Muscle layer of colon (tissue), 2 donors: ENCODE results near the gene FBXW4.

Experiments
- H3K27ac ChIP-seq: one replicate; pipeline ENCODE4 v1.7.0; 2013; ENCODE audit warnings: low read depth, mild to moderate bottlenecking, low read length, moderate library complexity
- H3K27me3 ChIP-seq, 2 donors: one replicate each; pipeline ENCODE4 v1.7.0; 2013; ENCODE audit warnings: low read length in 2 of 2, mild to moderate bottlenecking in 2 of 2; ENCODE audit not compliant: insufficient read depth in 2 of 2, control insufficient read depth in 1 of 2
- H3K36me3 ChIP-seq: one replicate; pipeline ENCODE4 v1.7.0; 2013; ENCODE audit warnings: mild to moderate bottlenecking, low read length; ENCODE audit not compliant: insufficient read depth
- H3K4me1 ChIP-seq: one replicate; pipeline ENCODE4 v1.7.0; 2013; ENCODE audit warnings: mild to moderate bottlenecking, low read length; ENCODE audit not compliant: insufficient read depth
- H3K4me3 ChIP-seq, 2 donors: one replicate each; pipeline ENCODE4 v1.7.0; 2013; ENCODE audit warnings: low read length in 2 of 2, low read depth in 1 of 2, mild to moderate bottlenecking in 1 of 2, moderate library complexity in 1 of 2
- H3K9ac ChIP-seq: one replicate; pipeline ENCODE4 v1.7.0; 2013; ENCODE audit warnings: low read length
- H3K9me3 ChIP-seq: one replicate; pipeline ENCODE4 v1.7.0; 2013; ENCODE audit warnings: mild to moderate bottlenecking, low read length
- donor health status: abdominal sarcoma.
- donor health status: Adenocarcinoma of cecum.

Gene FBXW4

DNA sequence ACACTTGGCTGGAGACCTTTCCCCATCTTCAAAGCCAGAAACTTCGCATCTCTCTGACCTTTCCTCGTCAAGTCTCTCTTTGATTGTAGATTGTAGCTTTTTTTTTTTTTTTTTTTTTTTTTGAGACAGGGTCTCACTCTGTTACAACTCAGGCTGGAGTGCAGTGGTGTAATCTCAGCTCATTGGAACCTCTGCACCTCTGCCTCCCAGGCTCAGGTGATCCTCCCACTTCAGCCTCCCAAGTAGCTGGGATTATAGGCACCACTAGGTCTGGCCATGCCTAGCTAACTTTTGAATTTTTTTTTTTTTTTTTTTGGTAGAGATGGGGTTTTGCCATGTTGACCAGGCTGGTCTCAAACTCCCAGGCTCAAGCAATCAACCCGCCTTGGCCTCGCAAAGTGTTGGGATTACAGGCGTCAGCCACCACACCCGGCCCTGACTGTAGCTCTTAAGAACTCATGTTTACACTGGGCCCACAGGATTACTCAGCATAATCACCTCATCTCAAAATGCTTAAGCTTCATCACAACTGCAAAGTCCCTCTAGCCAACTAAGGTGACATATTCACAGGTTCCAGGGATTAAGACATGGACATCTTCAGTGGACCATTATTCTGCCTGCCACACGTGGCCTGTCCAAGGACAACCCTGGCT is 118.6 kb downstream of the FBXW4 start:
- Histone ChIP-seq H3K9me3 (no peaks in the 10 kb centered on the region), H3K36me3 (peaks cover 16% of the 10 kb centered on the region), H3K27ac (no peak overlapping the region), H3K4me3 (no peak overlapping the region), H3K4me1 (no peaks in the 10 kb centered on the region), H3K27me3 (no peaks in the 10 kb centered on the region), H3K9ac (no peak overlapping the region)

DNA sequence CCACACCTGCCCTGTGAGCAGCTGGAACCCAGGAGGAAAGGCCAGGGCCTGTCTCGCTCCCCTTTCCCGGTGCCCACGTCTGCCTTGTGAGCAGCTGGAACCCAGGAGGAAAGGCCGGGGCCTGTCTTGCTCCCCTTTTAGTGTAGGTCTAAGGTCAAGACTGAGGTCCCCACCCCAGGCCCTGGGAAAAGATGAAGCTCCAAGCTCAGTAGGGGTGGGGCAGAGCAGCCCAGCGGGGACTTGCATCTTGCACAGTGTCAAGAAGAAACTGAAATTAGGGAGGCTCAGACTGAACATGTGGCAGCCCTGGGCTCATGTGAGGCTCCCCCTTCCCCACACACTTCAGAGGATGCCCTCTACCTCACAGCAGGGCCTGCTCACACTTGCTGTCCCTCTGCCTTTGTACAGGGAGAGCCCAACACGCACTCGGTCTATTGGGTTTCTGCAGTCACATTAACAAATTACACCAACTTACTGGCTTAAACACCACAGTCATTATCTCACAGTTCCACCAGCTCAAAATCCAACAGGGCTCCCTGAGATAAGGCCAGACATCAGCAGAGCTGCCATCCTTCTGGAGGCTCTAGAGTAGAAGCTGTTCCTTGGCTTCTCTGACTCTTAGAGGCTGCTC is 119.3 kb downstream of the FBXW4 start:
- Histone ChIP-seq H3K4me1 (peaks cover 3% of the 10 kb centered on the region), H3K27me3 (peaks cover 0 to 6% of the 10 kb centered on the region in 2 donors), H3K27ac (no peak overlapping the region), H3K9me3 (no peaks in the 10 kb centered on the region), H3K4me3 (no peak overlapping the region), H3K36me3 (peaks cover 16% of the 10 kb centered on the region), H3K9ac (no peak overlapping the region)

DNA sequence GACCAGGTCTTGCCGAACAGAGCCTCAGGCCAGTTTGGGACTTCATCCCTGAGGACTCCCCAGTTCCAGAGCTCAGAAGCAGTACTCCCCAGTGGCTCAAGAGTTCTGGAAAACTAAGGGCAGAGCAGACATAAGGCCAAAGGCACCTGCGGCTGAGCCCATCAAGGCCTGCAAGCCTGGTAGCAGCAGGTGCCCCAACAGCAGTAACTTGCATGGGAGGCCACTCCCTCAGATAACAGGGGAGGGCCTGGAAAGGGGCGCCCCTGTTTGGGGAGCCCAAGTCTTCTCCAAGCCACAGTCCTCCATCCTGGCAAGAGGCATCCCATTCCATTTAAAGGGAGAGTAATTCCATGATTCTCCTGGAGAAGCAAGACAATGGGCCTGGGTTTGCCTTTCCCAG is 119.9 kb downstream of the FBXW4 start:
- H3K4me3 ChIP-seq, result no peak overlapping the region
- H3K9me3 ChIP-seq, result no peaks in the 10 kb centered on the region
- H3K27me3 ChIP-seq, result peaks cover 0 to 7% of the 10 kb centered on the region in 2 donors
- H3K4me1 ChIP-seq, result peaks cover 8% of the 10 kb centered on the region
- H3K36me3 ChIP-seq, result peaks cover 16% of the 10 kb centered on the region
- H3K27ac ChIP-seq, result no peak overlapping the region
- no peak overlapping the region for H3K9ac ChIP-seq

DNA sequence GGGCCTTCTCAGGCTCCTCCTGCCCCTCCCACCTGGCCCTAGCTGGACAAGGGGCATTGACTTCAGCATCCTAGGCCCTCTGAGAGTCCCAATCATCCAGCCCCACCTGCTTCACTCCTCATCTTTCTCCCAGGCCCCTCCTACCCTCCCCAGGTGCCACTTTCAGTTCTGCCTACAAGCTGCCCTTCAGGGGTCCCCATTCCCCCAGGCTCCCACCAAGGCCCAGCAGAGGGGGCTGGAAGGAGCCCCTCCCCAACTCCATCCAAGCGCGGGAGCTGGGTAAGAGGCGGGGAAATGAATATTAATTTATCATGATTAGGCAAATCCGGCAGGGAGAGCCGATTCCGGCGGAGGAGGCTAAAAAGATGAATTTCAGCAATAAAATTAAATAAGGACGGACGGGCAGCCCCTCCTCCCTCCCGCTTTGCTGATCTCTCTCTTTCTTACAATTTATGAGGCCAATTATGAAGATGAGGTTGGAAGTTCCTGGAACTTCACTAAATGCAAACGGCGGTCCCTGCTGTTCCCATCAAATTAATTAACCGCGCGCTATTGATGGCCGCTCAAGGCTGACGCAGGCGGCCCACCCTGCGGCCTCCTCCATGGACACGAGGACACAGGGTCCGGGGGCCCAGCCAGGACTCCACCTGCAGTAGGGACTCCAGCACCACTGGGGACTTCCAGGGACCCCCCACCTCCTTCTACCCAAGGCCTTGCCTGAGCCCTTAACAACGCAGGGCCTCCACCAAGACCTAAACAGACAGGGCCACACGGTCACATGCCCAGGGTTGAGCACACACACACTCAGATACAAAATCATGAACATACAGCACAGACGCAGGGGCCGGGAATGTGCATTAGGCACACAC is 120.9 kb downstream of the FBXW4 start:
- Histone ChIP-seq H3K4me3 (no peak overlapping the region), H3K36me3 (peaks cover 10% of the 10 kb centered on the region), H3K9me3 (no peaks in the 10 kb centered on the region), H3K27ac (no peak overlapping the region), H3K27me3 (peaks cover 9 to 17% of the 10 kb centered on the region in 2 donors), H3K9ac (no peak overlapping the region), H3K4me1 (peaks cover 16% of the 10 kb centered on the region)

DNA sequence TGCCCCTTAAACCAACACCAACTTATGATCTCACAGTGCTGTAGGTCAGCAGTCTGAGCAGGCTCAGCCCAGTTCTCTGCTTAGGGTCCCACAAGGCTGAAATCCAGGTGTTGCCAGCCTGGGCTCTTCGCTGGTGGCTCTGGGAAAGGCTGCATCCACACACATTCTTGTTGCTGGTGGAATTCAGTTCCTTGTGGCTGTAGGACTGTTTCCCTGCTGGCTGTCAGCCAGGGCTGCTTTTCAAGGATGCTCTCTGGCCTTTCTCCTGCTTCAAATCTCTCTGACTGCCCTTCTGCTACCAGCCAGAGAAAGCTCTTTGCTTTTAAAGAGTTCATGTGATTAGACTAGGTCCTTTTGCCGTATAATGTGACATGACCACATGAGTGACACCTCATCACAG is 122.2 kb downstream of the FBXW4 start:
- peaks cover 16% of the 10 kb centered on the region for H3K4me1 ChIP-seq
- peaks cover 12 to 30% of the 10 kb centered on the region in 2 donors for H3K27me3 ChIP-seq
- no peaks in the 10 kb centered on the region for H3K36me3 ChIP-seq
- H3K9ac ChIP-seq, result no peak overlapping the region
- no peak overlapping the region for H3K4me3 ChIP-seq
- H3K27ac ChIP-seq, result no peak overlapping the region
- no peaks in the 10 kb centered on the region for H3K9me3 ChIP-seq

DNA sequence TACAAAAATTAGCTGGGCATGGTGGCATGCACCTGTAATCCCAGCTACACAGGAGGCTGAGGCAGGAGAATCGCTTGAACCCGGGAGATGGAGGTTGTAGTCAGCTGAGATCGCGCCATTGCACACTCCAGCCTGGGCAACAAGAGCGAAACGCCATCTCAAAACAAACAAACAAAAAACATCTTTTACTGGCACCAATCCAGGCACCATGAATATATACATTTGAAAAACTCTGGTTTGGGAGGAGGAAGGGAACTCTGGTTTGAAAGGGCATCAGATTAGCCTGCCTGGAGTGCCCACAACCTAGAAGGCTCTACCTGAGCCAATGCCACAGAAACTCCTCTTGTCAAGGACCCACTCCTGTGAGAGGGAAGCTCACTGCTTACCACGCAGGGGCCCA is 122.8 kb downstream of the FBXW4 start:
- Histone ChIP-seq H3K9ac (no peak overlapping the region), H3K36me3 (no peaks in the 10 kb centered on the region), H3K9me3 (no peaks in the 10 kb centered on the region), H3K4me3 (no peak overlapping the region), H3K4me1 (peaks cover 16% of the 10 kb centered on the region), H3K27me3 (peaks cover 19 to 36% of the 10 kb centered on the region in 2 donors), H3K27ac (no peak overlapping the region)

DNA sequence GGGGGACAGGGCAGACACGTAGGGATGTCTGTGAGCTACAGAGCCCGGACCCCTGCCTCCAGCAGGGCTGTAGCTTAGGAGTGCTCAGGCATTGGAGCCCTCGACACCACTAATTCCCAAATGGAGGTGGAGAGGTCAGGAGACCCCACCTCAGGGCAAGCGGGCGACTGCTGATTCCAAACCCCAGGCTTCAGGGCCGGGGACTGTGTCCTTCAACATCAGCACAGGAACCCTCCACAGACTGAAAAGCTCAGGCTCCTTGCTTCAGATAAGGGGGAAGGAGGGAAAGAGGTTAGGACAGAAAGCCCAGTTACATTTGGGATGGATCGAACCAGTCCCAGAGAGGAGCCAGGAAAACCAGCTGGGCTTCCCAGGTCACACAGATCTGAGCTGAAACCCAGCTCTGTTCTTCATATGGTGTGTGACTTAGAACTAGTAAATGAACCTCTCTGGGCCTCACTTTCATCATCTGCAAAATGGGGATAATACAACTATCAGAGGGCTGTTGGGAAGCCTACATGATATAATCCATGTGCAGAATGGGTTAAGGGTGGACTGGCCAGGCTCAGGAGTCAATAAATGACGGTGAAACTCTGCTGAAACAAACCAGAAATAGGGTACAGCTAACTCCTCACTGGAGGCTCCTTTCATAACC is 123.6 kb downstream of the FBXW4 start:
- Histone ChIP-seq H3K4me1 (peaks cover 16% of the 10 kb centered on the region), H3K4me3 (no peak overlapping the region), H3K9me3 (no peaks in the 10 kb centered on the region), H3K9ac (peak overlapping the region; percentile 44), H3K36me3 (no peaks in the 10 kb centered on the region), H3K27me3 (peaks cover 24 to 44% of the 10 kb centered on the region in 2 donors), H3K27ac (no peak overlapping the region)

DNA sequence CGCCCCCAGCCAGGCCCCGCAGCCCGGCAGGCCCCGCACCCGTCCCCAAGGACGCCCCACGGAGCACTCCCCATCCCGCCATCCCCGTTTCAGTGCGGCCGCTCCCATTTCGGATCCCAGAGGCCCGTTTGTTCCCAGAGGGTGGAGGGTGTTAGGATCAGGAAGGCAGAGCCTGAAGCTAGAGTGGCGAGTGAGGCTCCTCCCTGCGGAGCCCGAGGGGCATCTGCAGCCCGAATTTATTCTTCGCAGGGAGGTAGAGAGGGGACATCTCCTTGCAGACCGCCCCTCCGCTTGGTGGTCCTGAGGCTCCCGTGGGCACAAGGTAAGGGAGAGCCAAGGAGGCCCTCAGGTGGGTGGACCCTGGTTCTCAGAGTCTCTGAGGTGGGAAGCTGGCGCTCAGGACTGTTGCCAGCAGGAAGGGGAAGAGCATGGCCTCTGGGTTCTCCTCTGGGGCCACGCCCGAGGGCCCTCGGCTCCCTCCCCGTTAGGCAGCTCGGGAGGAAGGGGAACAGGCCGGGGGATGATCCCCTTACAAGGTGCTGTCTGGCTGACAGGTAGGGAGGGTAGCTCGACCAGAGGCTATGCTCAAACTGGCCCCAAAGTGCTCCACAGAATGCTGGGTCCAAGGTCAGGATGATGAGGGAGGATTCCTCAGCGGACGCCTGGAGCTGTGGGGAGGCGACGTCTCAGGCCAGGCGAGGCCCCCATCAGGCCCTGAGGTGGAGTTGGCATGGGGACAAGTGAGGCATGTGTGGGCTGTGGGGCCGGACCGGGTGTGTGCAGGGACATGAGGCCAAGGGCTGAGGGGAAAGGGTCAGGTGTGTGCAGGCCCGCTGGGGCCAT is 124.3 kb downstream of the FBXW4 start:
- no peaks in the 10 kb centered on the region for H3K36me3 ChIP-seq
- H3K4me1 ChIP-seq, result peaks cover 16% of the 10 kb centered on the region
- H3K9me3 ChIP-seq, result no peaks in the 10 kb centered on the region
- H3K9ac ChIP-seq, result peak overlapping the region; percentile 44
- peaks cover 24 to 51% of the 10 kb centered on the region in 2 donors for H3K27me3 ChIP-seq
- H3K27ac ChIP-seq, result no peak overlapping the region
- peak overlapping the region; percentile 55 to 68 for H3K4me3 ChIP-seq

DNA sequence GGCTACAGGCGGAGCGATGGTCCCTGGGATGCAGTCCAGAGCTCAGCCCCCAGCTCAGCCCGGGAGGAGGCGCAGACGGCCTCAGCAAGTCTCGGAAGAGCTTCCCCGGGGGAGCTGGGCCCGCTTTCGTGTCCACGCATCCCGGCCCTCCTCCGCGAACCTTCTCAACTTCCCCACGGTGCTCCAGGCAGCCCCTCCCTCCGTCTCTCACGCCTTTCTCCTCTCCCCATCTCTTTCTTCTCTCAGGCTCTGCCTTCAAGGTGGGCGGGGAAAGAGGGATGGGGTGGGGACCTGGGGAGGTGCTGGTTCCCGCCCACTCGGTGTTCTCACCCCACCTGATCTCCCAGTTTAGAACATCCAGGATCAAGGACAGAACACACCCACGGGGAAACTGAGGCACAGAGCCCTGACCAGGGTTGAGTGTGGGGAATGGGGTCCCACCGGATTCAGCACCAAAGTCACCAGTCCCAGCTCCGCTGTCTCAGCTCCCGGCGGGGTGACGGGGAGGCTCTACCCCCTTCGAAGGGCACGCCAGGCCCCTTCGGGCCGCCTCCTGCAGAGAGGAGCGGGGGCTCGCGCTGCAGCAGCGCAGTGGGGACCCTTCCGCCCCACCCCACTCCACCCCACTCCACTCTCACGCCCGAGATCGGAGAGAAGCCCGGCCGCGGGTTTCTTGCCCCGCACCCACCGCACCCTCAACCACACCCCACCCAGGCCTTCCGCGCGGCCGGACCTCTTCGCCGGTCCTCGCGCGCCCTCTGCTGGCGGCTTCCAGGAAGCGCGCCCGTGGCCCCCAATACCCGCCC is 125.1 kb downstream of the FBXW4 start:
- H3K4me3 ChIP-seq, result peak overlapping the region; percentile 55 to 68
- H3K36me3 ChIP-seq, result no peaks in the 10 kb centered on the region
- no peaks in the 10 kb centered on the region for H3K9me3 ChIP-seq
- no peak overlapping the region for H3K27ac ChIP-seq
- peaks cover 32 to 59% of the 10 kb centered on the region in 2 donors for H3K27me3 ChIP-seq
- H3K9ac ChIP-seq, result no peak overlapping the region
- peaks cover 16% of the 10 kb centered on the region for H3K4me1 ChIP-seq

DNA sequence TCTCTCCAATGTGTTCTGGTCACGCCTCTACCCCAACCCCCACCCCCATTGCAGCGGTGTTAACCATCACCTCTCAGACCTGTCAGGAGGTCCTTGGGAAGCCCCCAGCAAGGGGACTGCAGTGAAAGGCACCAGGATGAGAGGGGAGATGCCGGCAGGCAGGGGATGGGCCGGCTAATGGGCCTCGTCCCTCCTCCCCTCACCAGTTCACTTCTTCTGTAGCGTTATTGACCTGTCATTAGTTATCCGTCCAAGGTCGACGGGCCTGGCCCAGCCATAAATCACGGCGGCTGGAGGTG is 125.7 kb downstream of the FBXW4 start:
- peaks cover 33 to 64% of the 10 kb centered on the region in 2 donors for H3K27me3 ChIP-seq
- no peak overlapping the region for H3K27ac ChIP-seq
- no peaks in the 10 kb centered on the region for H3K36me3 ChIP-seq
- H3K9ac ChIP-seq, result no peak overlapping the region
- H3K4me3 ChIP-seq, result peak overlapping the region in 1 of 2 donors; percentile 68
- H3K4me1 ChIP-seq, result peaks cover 16% of the 10 kb centered on the region
- no peaks in the 10 kb centered on the region for H3K9me3 ChIP-seq
